Fibroblast of lung (primary cell): ENCODE data around the gene CTXN3. TPM values are rescaled to one million over a fixed set of nuclear protein-coding genes. Genes with fewer than 3 reads are reported as not detected.
A peak's percentile ranks its signal among the peaks of the same experiment; 100 is the strongest.

Experiments used
- DNase-seq, 2 donors: peaks; one replicate each; pipeline versions ENCODE4 v3.0.0 to v3.0.0-alpha.2; 2010; ENCODE audit warnings: low read depth in 2 of 2
- H2AFZ ChIP-seq: 2 replicates; pipeline ENCODE4 v1.5.1; 2012; ENCODE audit warnings: low read length, control low read depth, inconsistent platforms
- H3K27ac ChIP-seq: 2 replicates; pipeline ENCODE4 v1.5.1; 2011; ENCODE audit warnings: low read length, control low read depth; ENCODE audit not compliant: insufficient read depth
- H3K27me3 ChIP-seq: 2 replicates; pipeline ENCODE4 v1.5.1; 2011; ENCODE audit warnings: mild to moderate bottlenecking, low read length; ENCODE audit not compliant: control insufficient read depth, insufficient read depth
- H3K36me3 ChIP-seq: 2 replicates; pipeline ENCODE4 v1.5.1; 2011; ENCODE audit warnings: low read length; ENCODE audit not compliant: control insufficient read depth, insufficient read depth
- H3K4me1 ChIP-seq: 2 replicates; pipeline ENCODE4 v1.5.1; 2011; ENCODE audit warnings: low read length; ENCODE audit not compliant: control insufficient read depth, insufficient read depth; ENCODE audit errors: extremely low read depth
- H3K4me2 ChIP-seq: 2 replicates; pipeline ENCODE4 v1.5.1; 2011; ENCODE audit warnings: low read length, control low read depth; ENCODE audit not compliant: insufficient read depth; ENCODE audit errors: extremely low read depth
- H3K4me3 ChIP-seq, 4 experiments: fragments of 200-600 bp in 1 of 4; sonication (generic) in 1 of 4; replicated peaks in 1 of 4; 2 replicates each; pipeline ENCODE4 v1.5.1; 2011 to 2016; ENCODE audit warnings: low read length in 4 of 4, low read depth in 3 of 4, mild to moderate bottlenecking in 3 of 4, control low read depth in 2 of 4, inconsistent platforms in 1 of 4, mixed read lengths in 1 of 4; ENCODE audit not compliant: insufficient read depth in 1 of 4; ENCODE audit errors: control extremely low read depth in 1 of 4
- H3K79me2 ChIP-seq: 2 replicates; pipeline ENCODE4 v1.5.1; 2012; ENCODE audit warnings: mild to moderate bottlenecking, low read length, inconsistent platforms; ENCODE audit not compliant: control insufficient read depth, insufficient read depth
- H3K9ac ChIP-seq: 2 replicates; pipeline ENCODE4 v1.5.1; 2011; ENCODE audit warnings: mild to moderate bottlenecking, low read length, control low read depth; ENCODE audit not compliant: insufficient read depth
- H3K9me3 ChIP-seq: 2 replicates; pipeline ENCODE4 v1.5.1; 2012; ENCODE audit warnings: low read depth, low read length; ENCODE audit not compliant: control insufficient read depth, insufficient read depth
- H4K20me1 ChIP-seq: 2 replicates; pipeline ENCODE4 v1.5.1; 2011; ENCODE audit warnings: low read length; ENCODE audit not compliant: control insufficient read depth, insufficient read depth; ENCODE audit errors: extremely low read depth
- CTCF ChIP-seq, 2 donors: IDR thresholded peaks in 1 of 2; conservative IDR thresholded peaks in 1 of 2; 1 replicate in 1 of 2; 2 replicates in 1 of 2; pipeline ENCODE4 v1.5.1; 2011 to 2012; ENCODE audit warnings: low read length in 2 of 2, control low read depth in 1 of 2, inconsistent platforms in 1 of 2, low read depth in 1 of 2, mild to moderate bottlenecking in 1 of 2
- EZH2 ChIP-seq: IDR thresholded peaks from 2 replicates; pipeline ENCODE4 v1.5.1; 2012; ENCODE audit warnings: low read length, control low read depth, mild to moderate bottlenecking; ENCODE audit errors: missing control alignments
- polyA plus RNA-seq, 2 donors: library from polyadenylated mRNA; depleted of rRNA in 1 of 2; stranded (reverse) in 1 of 2; unstranded in 1 of 2; fragments of >200 nt; gene quantifications; 2 replicates each; pipeline ENCODE4 v1.2.1, GENCODE V29; 2011 to 2012; ENCODE audit warnings: missing spikeins in 1 of 2
- total RNA-seq: library from RNA; depleted of rRNA; stranded (reverse); fragments of >200 nt; gene quantifications from 2 replicates; pipeline ENCODE4 v1.2.1, GENCODE V29; 2014

The CTXN3 gene
- total and polyA plus RNA-seq, 2 donors (not counting 1 experiment from before 2014, with no cell fraction given), result not detected

DNA sequence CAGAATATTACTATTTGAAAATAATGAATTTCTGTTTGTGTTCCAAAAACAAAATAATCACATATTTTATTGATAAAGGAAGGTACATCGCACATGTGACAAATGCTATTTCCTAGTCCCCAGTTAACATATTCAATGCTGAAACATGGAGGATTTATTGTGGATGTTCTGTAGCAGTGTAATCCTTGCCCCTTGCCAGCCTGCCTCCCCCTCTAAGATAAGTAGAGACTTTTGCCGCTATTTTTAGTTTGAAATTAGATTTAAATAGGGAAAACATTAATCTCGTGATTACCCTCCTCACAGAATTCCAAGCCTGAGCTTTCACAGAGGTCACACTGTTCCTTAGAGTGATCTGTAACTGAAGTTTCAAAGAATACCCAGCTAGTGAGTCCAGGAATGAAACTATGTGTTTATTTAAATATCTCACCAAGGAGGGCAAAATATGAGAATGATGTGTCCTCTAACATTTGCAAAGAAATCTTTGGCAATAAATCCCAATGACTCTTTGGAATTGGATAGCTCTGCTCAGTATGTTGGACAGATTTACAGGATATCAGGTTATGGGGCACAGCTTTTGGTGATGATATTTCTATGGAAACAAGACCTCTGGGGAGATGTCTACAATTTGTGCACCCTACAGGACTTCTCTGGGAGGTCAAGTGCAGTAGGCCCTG lies 17.3 kb downstream of the CTXN3 start:
- Histone ChIP-seq H3K36me3 (no peaks in the 10 kb centered on the region), H3K27ac (no peak overlapping the region), H3K79me2 (no peaks in the 10 kb centered on the region), H3K27me3 (no peaks in the 10 kb centered on the region), H3K4me1 (no peaks in the 10 kb centered on the region), H3K9me3 (no peaks in the 10 kb centered on the region), H3K4me3 (no peak overlapping the region), H4K20me1 (no peaks in the 10 kb centered on the region), H3K4me2 (no peak overlapping the region), H2AFZ (no peak overlapping the region), H3K9ac (no peak overlapping the region)
- DNase-seq, result peak in 1 of 2 donors; percentile 56
- TF ChIP-seq CTCF (conservative IDR thresholded peaks at IDR 0.05 in 1 of 2, IDR thresholded peaks at IDR 0.05 in 1 of 2; ENCODE audit: low read depth in 1 of 2, low read length in 2 of 2), result no peak
- TF ChIP-seq EZH2, result no peak

GRCh38 chr5:127667926-127668325 lies 19.0 kb downstream of the CTXN3 start:
- Histone ChIP-seq H4K20me1 (no peaks in the 10 kb centered on the region), H3K27me3 (no peaks in the 10 kb centered on the region), H3K9ac (no peak overlapping the region), H3K27ac (no peak overlapping the region), H3K36me3 (no peaks in the 10 kb centered on the region), H3K79me2 (no peaks in the 10 kb centered on the region), H3K4me2 (no peak overlapping the region), H3K9me3 (no peaks in the 10 kb centered on the region), H3K4me3 (no peak overlapping the region), H3K4me1 (no peaks in the 10 kb centered on the region), H2AFZ (no peak overlapping the region)
- TF ChIP-seq EZH2, result no peak
- no peak for TF ChIP-seq CTCF (conservative IDR thresholded peaks at IDR 0.05 in 1 of 2, IDR thresholded peaks at IDR 0.05 in 1 of 2; ENCODE audit: low read depth in 1 of 2, low read length in 2 of 2)
- DNase-seq, result peak in 1 of 2 donors; percentile 8

DNA sequence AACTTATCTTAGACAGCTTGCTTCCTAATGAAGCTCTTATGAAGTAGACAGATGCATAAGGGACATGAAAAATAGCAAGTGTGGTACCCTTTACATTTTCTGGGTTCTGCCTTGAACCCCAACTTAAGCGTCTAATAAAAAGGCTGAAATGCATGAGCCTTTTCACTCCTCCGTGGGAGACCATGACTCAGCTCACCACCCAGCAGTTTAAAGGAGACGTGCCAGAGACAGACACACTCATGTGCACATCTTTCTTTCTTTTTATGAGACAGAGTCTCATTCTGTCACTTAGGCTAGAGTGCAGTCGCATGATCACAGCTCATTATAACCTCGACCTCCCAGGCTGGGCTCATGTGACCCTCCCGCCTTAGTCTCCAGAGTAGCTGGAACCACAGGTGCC lies 22.3 kb downstream of the CTXN3 start:
- Histone ChIP-seq H4K20me1 (no peaks in the 10 kb centered on the region), H3K27me3 (no peaks in the 10 kb centered on the region), H3K9ac (no peak overlapping the region), H3K4me2 (no peak overlapping the region), H3K4me1 (no peaks in the 10 kb centered on the region), H3K4me3 (no peak overlapping the region), H2AFZ (no peak overlapping the region), H3K9me3 (no peaks in the 10 kb centered on the region), H3K36me3 (no peaks in the 10 kb centered on the region), H3K79me2 (no peaks in the 10 kb centered on the region), H3K27ac (no peak overlapping the region)
- no peak for TF ChIP-seq EZH2
- TF ChIP-seq CTCF (conservative IDR thresholded peaks at IDR 0.05 in 1 of 2, IDR thresholded peaks at IDR 0.05 in 1 of 2; ENCODE audit: low read depth in 1 of 2, low read length in 2 of 2), result no peak
- DNase-seq, result peak in 1 of 2 donors; percentile 19
